Common myeloid progenitor, CD34-positive (primary cell): ENCODE data around the gene KLRB1. TPM values are rescaled to one million over a fixed set of nuclear protein-coding genes. Genes with fewer than 3 reads are reported as not detected.

Experiments
- CTCF ChIA-PET: fragments of 350-600 bp; sonication (Branson Sonifier 250); formaldehyde crosslinking; loops from one replicate; lab custom pipeline; 2021; ENCODE audit warnings: antibody characterized with exemption; lab: Charles Lee
- POLR2A ChIA-PET: fragments of 350-600 bp; sonication (Branson Sonifier 250); formaldehyde crosslinking; loops from one replicate; lab custom pipeline; 2021; ENCODE audit warnings: antibody characterized with exemption; lab: Charles Lee
- DNase-seq, 3 donors: peaks; one replicate each; pipeline versions ENCODE4 v3.0.0 to v3.0.0-alpha.2; 2013
- H3K27ac ChIP-seq, 2 experiments: 1 replicate in 1 of 2; 2 replicates in 1 of 2; pipeline ENCODE4 v1.7.0; 2013; ENCODE audit warnings: inconsistent platforms in 2 of 2, low read length in 2 of 2, mild to moderate bottlenecking in 2 of 2, low read depth in 1 of 2, moderate library complexity in 1 of 2; ENCODE audit not compliant: severe bottlenecking in 2 of 2, insufficient read depth in 1 of 2, poor library complexity in 1 of 2
- H3K27me3 ChIP-seq, 5 experiments: replicated peaks in 2 of 5; 1 replicate in 3 of 5; 2 replicates in 2 of 5; pipeline versions ENCODE4 v1.6.1 to v1.7.0; 2013; ENCODE audit warnings: low read length in 4 of 5, mild to moderate bottlenecking in 2 of 5, moderate library complexity in 2 of 5, inconsistent platforms in 1 of 5; ENCODE audit not compliant: insufficient read depth in 5 of 5, control insufficient read depth in 4 of 5
- H3K36me3 ChIP-seq, 4 experiments: 1 replicate in 2 of 4; 2 replicates in 2 of 4; pipeline versions ENCODE4 v1.6.1 to v1.7.0; 2013; ENCODE audit warnings: low read length in 3 of 4, control low read depth in 1 of 4, mild to moderate bottlenecking in 1 of 4; ENCODE audit not compliant: control insufficient read depth in 4 of 4, insufficient read depth in 4 of 4
- H3K4me1 ChIP-seq, 4 experiments: 1 replicate in 3 of 4; 2 replicates in 1 of 4; pipeline versions ENCODE4 v1.6.1 to v1.7.1; 2013; ENCODE audit warnings: low read length in 3 of 4, mild to moderate bottlenecking in 3 of 4, control low read depth in 1 of 4, inconsistent platforms in 1 of 4, moderate library complexity in 1 of 4; ENCODE audit not compliant: control insufficient read depth in 4 of 4, insufficient read depth in 4 of 4; ENCODE audit errors: control extremely low read depth in 1 of 4
- H3K4me3 ChIP-seq, 7 experiments: 1 replicate in 4 of 7; 2 replicates in 3 of 7; pipeline versions ENCODE4 v1.5.1 to v1.7.0; 2013; ENCODE audit warnings: mild to moderate bottlenecking in 7 of 7, low read length in 6 of 7, moderate library complexity in 6 of 7, inconsistent platforms in 2 of 7, low read depth in 2 of 7, control low read depth in 1 of 7; ENCODE audit not compliant: insufficient read depth in 4 of 7, control insufficient read depth in 1 of 7; ENCODE audit errors: extremely low read depth in 1 of 7
- H3K9me3 ChIP-seq, 5 experiments: 1 replicate in 4 of 5; 2 replicates in 1 of 5; pipeline versions ENCODE4 v1.6.1 to v1.7.1; 2013; ENCODE audit warnings: low read length in 4 of 5, mild to moderate bottlenecking in 2 of 5, inconsistent platforms in 1 of 5, low read depth in 1 of 5, moderate library complexity in 1 of 5; ENCODE audit not compliant: control insufficient read depth in 4 of 5, insufficient read depth in 2 of 5; ENCODE audit errors: control extremely low read depth in 1 of 5
- WGBS: methylation state at CpG from one replicate; pipeline ENCODE4 v1.1.5; 2013; ENCODE audit not compliant: insufficient coverage; 5-methylcytosine and 5-hydroxymethylcytosine counted together
- polyA plus RNA-seq: library from polyadenylated mRNA; unstranded; fragments of 120-200 nt; gene quantifications from one replicate; pipeline ENCODE4 v1.2.1, GENCODE V29; 2013

KLRB1 gene
- 1.0 TPM for polyA plus RNA-seq

- Histone ChIP-seq H3K27ac (no peak within 1 kb of the TSS), H3K36me3 (peaks cover 0 to 9% (median under 1%) of the 10 kb centered on the region in 4 experiments), H3K9me3 (peaks cover 0 to 7% (median 5%) of the 10 kb centered on the region in 5 experiments), H3K27me3 (no peaks in the 10 kb centered on the region), H3K4me1 (no peaks in the 10 kb centered on the region), H3K4me3 (no peak within 1 kb of the TSS)
- ChIA-PET CTCF (interaction anchor here (1.0 kb wide), 1 partner anchor 275 kb away, joined by 3 read pairs; no protein-coding TSS in a partner anchor), POLR2A (no interaction called here)
- DNase-seq = no peak
- 90% methylated on average over 2 of the region's 2 CpGs for WGBS
Measured at GRCh38 chr12:9607716-9608115, at the start of gene KLRB1. TSS of gene KLRB1 (minus strand) at chr12:9607916. CDS start at chr12:9607839, 77 bp downstream.

DNA sequence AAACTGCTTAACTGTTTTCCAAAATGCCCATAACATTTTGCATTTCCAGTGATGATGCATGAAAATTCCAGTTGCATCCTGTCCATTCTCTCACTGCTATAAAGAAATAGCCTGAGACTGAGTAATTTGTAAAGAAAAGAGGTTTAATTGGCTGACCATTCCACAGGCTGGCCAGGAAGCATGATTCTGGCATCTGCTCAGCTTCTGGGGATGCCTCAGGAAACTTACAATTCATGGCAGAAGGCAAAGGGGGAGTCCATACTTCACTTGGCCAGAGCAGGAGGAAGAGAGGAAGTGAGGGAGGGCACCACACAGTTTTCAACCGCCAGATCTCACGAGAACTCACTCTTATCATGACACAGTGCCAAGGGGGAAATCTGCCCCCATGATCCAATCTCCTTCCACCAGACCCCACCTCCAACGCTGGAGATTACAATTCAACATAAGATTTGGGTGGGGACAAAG lies 43.6 kb upstream of the KLRB1 start:
- Histone ChIP-seq H3K27me3 (no peaks in the 10 kb centered on the region), H3K27ac (peak overlapping the region; percentile 17 to 86), H3K36me3 (peaks cover 2 to 34% (median 11%) of the 10 kb centered on the region in 4 experiments), H3K4me1 (peaks cover 17 to 64% (median 41%) of the 10 kb centered on the region in 4 experiments), H3K9me3 (no peaks in the 10 kb centered on the region), H3K4me3 (peak overlapping the region in 2 of 7 experiments; percentile 76 to 92)
- CTCF ChIA-PET = interaction anchor here (0.6 to 1.3 kb wide), 4 partner anchors 10 to 480 kb away, joined by 3 to 4 read pairs (median 3); no protein-coding TSS in a partner anchor
- DNase-seq = peak; percentile 31 to 78 (median 73)
- POLR2A ChIA-PET = interaction anchor here (0.6 to 1.1 kb wide), 3 partner anchors 12 to 99 kb away, joined by 3 to 5 read pairs (median 3); no protein-coding TSS in a partner anchor
- 40% methylated on average over 1 of the region's 3 CpGs for WGBS

- ChIA-PET CTCF (interaction anchor here (0.7 to 1.3 kb wide), 4 partner anchors 17 to 100 kb away, joined by 3 to 4 read pairs (median 3); partner anchors contain the start of gene CLEC2D), POLR2A (interaction anchor here (1.1 kb wide), 1 partner anchor 101 kb away, joined by 5 read pairs; no protein-coding TSS in a partner anchor)
- H3K4me1 ChIP-seq = peaks cover 17 to 64% (median 41%) of the 10 kb centered on the region in 4 experiments
- WGBS = 0% methylated on average over 1 of the region's 4 CpGs
- H3K36me3 ChIP-seq = peaks cover 2 to 23% (median 9%) of the 10 kb centered on the region in 4 experiments
- H3K4me3 ChIP-seq = peak overlapping the region in 6 of 7 experiments; percentile 75 to 98 (median 84)
- no peaks in the 10 kb centered on the region for H3K9me3 ChIP-seq
- no peaks in the 10 kb centered on the region for H3K27me3 ChIP-seq
- peak overlapping the region; percentile 61 to 86 for H3K27ac ChIP-seq
- DNase-seq = no peak
Measured at GRCh38 chr12:9650151-9650576, 42.4 kb upstream of the KLRB1 start.

GRCh38 chr12:9649532-9649940 lies 41.8 kb upstream of the KLRB1 start:
- Histone ChIP-seq H3K27ac (peak overlapping the region; percentile 61 to 86), H3K9me3 (peaks cover 0 to 4% (median 0%) of the 10 kb centered on the region in 5 experiments), H3K36me3 (peaks cover 0 to 17% (median 8%) of the 10 kb centered on the region in 4 experiments), H3K4me3 (peak overlapping the region; percentile 35 to 98 (median 76)), H3K27me3 (no peaks in the 10 kb centered on the region), H3K4me1 (peaks cover 17 to 64% (median 41%) of the 10 kb centered on the region in 4 experiments)
- DNase-seq = peak in 1 of 3 donors; percentile 20
- 0% methylated on average over 3 of the region's 5 CpGs for WGBS
- POLR2A ChIA-PET = no interaction called here
- CTCF ChIA-PET = no interaction called here

GRCh38 chr12:9648701-9649531 lies 41.2 kb upstream of the KLRB1 start:
- WGBS = 0% methylated on average over 4 of the region's 13 CpGs
- no peaks in the 10 kb centered on the region for H3K27me3 ChIP-seq
- ChIA-PET POLR2A (interaction anchor here (0.5 kb wide), 1 partner anchor 941 kb away, joined by 3 read pairs; no protein-coding TSS in a partner anchor), CTCF (interaction anchor here (1.1 to 3.1 kb wide), 4 partner anchors 13 to 59 kb away, joined by 6 to 14 read pairs (median 8); no protein-coding TSS in a partner anchor)
- peak overlapping the region; percentile 61 to 86 for H3K27ac ChIP-seq
- peaks cover 0 to 11% (median 2%) of the 10 kb centered on the region in 4 experiments for H3K36me3 ChIP-seq
- peaks cover 17 to 62% (median 40%) of the 10 kb centered on the region in 4 experiments for H3K4me1 ChIP-seq
- H3K4me3 ChIP-seq = peak overlapping the region; percentile 35 to 98 (median 76)
- no peak for DNase-seq
- H3K9me3 ChIP-seq = peaks cover 0 to 4% (median 0%) of the 10 kb centered on the region in 5 experiments

- WGBS = under 1% methylated on average over 51 of the region's 55 CpGs
- H3K27ac ChIP-seq = peak overlapping the region; percentile 73 to 86
- peak overlapping the region; percentile 42 to 98 (median 76) for H3K4me3 ChIP-seq
- peaks cover 0 to 3% (median 1%) of the 10 kb centered on the region in 4 experiments for H3K36me3 ChIP-seq
- H3K9me3 ChIP-seq = peaks cover 0 to 4% (median 0%) of the 10 kb centered on the region in 5 experiments
- peaks cover 15 to 61% (median 44%) of the 10 kb centered on the region in 4 experiments for H3K4me1 ChIP-seq
- ChIA-PET CTCF (interaction anchor here (0.8 to 3.1 kb wide), 8 partner anchors 13 to 94 kb away, joined by 3 to 14 read pairs (median 6); no protein-coding TSS in a partner anchor), POLR2A (interaction anchor here (0.5 to 1.3 kb wide), 7 partner anchors 12 to 1533 kb away, joined by 3 to 7 read pairs (median 3); no protein-coding TSS in a partner anchor)
- peak; percentile 93 to 97 (median 97) for DNase-seq
- no peaks in the 10 kb centered on the region for H3K27me3 ChIP-seq
Measured at GRCh38 chr12:9647825-9648700, 40.3 kb upstream of the KLRB1 start.
